ENCODE results near the gene PRMT6. TPM values are rescaled to one million over a fixed set of nuclear protein-coding genes. Genes with fewer than 3 reads are reported as not detected.
A peak's percentile ranks its signal among the peaks of the same experiment; 100 is the strongest.
"Not testable (repeated sequence)": the region's sequence is repeated elsewhere in the genome, so short reads cannot be mapped to it uniquely, and the experiment has no call there.

Gene PRMT6
- total RNA-seq, 3 donors from 2014 or later (not counting 1 experiment from before 2014, with no cell fraction given): 6.4 to 9.9 (median 8.8) TPM

DNA sequence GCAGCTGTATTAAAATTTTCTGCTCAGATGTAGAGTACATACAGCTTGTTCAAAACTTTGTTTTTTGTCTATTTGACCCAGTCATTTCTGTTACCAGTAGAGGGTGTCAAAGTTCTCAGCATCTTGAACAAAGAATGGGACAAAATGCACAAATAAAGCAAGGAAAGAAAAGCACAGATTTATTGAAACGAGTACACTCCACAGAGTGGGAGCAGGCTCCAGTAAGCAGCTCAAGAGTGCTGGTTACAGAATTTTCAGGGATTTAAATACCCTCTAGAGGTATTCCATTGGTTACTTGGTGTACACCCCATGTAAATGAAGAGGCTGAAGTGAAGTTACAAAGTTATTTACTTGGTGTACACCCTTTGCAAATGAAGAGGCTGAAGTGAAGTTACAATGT lies 8.9 kb upstream of the PRMT6 start:
- ATAC-seq (no peak), DNase-seq (no peak)
- TF ChIP-seq, protein P1, sequence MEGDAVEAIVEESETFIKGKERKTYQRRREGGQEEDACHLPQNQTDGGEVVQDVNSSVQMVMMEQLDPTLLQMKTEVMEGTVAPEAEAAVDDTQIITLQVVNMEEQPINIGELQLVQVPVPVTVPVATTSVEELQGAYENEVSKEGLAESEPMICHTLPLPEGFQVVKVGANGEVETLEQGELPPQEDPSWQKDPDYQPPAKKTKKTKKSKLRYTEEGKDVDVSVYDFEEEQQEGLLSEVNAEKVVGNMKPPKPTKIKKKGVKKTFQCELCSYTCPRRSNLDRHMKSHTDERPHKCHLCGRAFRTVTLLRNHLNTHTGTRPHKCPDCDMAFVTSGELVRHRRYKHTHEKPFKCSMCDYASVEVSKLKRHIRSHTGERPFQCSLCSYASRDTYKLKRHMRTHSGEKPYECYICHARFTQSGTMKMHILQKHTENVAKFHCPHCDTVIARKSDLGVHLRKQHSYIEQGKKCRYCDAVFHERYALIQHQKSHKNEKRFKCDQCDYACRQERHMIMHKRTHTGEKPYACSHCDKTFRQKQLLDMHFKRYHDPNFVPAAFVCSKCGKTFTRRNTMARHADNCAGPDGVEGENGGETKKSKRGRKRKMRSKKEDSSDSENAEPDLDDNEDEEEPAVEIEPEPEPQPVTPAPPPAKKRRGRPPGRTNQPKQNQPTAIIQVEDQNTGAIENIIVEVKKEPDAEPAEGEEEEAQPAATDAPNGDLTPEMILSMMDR (IDR thresholded peaks at IDR 0.05): no peak
- Histone ChIP-seq H3K27ac (ENCODE audit: low read length) (no peak overlapping the region), H3K4me1 (ENCODE audit: control insufficient read depth, insufficient read depth, low read length) (no peaks in the 10 kb centered on the region), H3K36me3 (ENCODE audit: control insufficient read depth, insufficient read depth, low read length) (no peaks in the 10 kb centered on the region), H3K4me3 (ENCODE audit: low read length) (no peak overlapping the region), H3K9me3 (ENCODE audit: control insufficient read depth, insufficient read depth, low read length) (no peaks in the 10 kb centered on the region), H3K27me3 (ENCODE audit: control insufficient read depth, insufficient read depth, low read length) (peaks cover under 1% of the 10 kb centered on the region)
- H3K36me3 Mint-ChIP-seq: no peaks in the 10 kb centered on the region
- peaks cover 16 to 32% of the 10 kb centered on the region in 2 donors for H3K27me3 Mint-ChIP-seq (ENCODE audit: low read depth in 2 of 2)
- H3K4me1 Mint-ChIP-seq: no peaks in the 10 kb centered on the region
- no peaks in the 10 kb centered on the region for H3K9me3 Mint-ChIP-seq
- intact Hi-C loops (cut with micrococcal nuclease): no loop called here
- no peak overlapping the region for H3K27ac Mint-ChIP-seq
- no peak overlapping the region for H3K4me3 Mint-ChIP-seq
- WGBS (ENCODE audit: insufficient coverage): 53% methylated on average over 1 of the region's 1 CpG

DNA sequence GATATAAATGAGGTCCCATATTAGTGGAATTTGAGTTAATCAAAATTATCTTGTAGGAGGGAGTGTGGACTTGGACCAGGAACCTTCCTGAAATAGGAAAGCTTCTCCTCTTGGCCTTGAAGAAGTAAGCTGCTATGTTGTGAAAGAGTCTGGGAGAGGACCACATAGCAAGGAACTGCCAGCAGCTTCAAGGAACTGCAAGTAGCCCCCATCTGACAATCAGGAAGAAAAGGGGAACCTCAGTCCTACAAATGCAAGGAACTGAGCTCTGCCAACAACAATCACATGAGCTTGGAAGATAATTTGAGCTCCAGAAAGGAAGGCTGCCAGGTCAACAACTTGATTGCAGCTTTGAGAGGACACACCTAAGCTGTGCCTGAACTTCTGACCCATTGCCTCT lies 8.2 kb upstream of the PRMT6 start:
- Mint-ChIP-seq H3K36me3 (no peaks in the 10 kb centered on the region), H3K4me1 (no peaks in the 10 kb centered on the region), H3K4me3 (no peak overlapping the region), H3K9me3 (no peaks in the 10 kb centered on the region), H3K27me3 (ENCODE audit: low read depth in 2 of 2) (peaks cover 14 to 32% of the 10 kb centered on the region in 2 donors), H3K27ac (no peak overlapping the region)
- H3K27ac ChIP-seq (ENCODE audit: low read length): no peak overlapping the region
- no peaks in the 10 kb centered on the region for H3K27me3 ChIP-seq (ENCODE audit: control insufficient read depth, insufficient read depth, low read length)
- TF ChIP-seq, protein P1 (IDR thresholded peaks at IDR 0.05): no peak
- H3K9me3 ChIP-seq (ENCODE audit: control insufficient read depth, insufficient read depth, low read length): no peaks in the 10 kb centered on the region
- no peak for DNase-seq
- intact Hi-C loops (cut with micrococcal nuclease): no loop called here
- no peaks in the 10 kb centered on the region for H3K4me1 ChIP-seq (ENCODE audit: control insufficient read depth, insufficient read depth, low read length)
- no peaks in the 10 kb centered on the region for H3K36me3 ChIP-seq (ENCODE audit: control insufficient read depth, insufficient read depth, low read length)
- H3K4me3 ChIP-seq (ENCODE audit: low read length): no peak overlapping the region
- no peak for ATAC-seq

GRCh38 chr1:107051266-107051665 lies 5.2 kb upstream of the PRMT6 start:
- TF ChIP-seq, protein P1 (IDR thresholded peaks at IDR 0.05): no peak

GRCh38 chr1:107055919-107056425 lies 502 bp upstream of the PRMT6 start:
- peaks cover 17% of the 10 kb centered on the region for H3K4me1 ChIP-seq (ENCODE audit: control insufficient read depth, insufficient read depth, low read length)
- H3K36me3 ChIP-seq (ENCODE audit: control insufficient read depth, insufficient read depth, low read length); ATAC-seq; H3K27me3 ChIP-seq (ENCODE audit: control insufficient read depth, insufficient read depth, low read length); H3K36me3 Mint-ChIP-seq; H3K9me3 Mint-ChIP-seq; intact Hi-C loops (cut with micrococcal nuclease); H3K27me3 Mint-ChIP-seq (ENCODE audit: low read depth in 2 of 2); DNase-seq; H3K9me3 ChIP-seq (ENCODE audit: control insufficient read depth, insufficient read depth, low read length): not testable (repeated sequence)
- WGBS (ENCODE audit: insufficient coverage): 95% methylated on average over 23 of the region's 24 CpGs
- peak overlapping the region; percentile 72 for H3K27ac ChIP-seq (ENCODE audit: low read length)
- Mint-ChIP-seq H3K4me3 (peak overlapping the region; percentile 98), H3K27ac (peak overlapping the region; percentile 83 to 91), H3K4me1 (peaks cover 18 to 20% of the 10 kb centered on the region in 2 donors)
- peak overlapping the region; percentile 86 for H3K4me3 ChIP-seq (ENCODE audit: low read length)

More at GRCh38 chr1:107051266-107051665, 5.2 kb upstream of the PRMT6 start:
- H3K9me3 ChIP-seq (ENCODE audit: control insufficient read depth, insufficient read depth, low read length): no peaks in the 10 kb centered on the region
- no peak overlapping the region for H3K27ac ChIP-seq (ENCODE audit: low read length)
- Mint-ChIP-seq H3K4me1 (peaks cover 0 to 6% of the 10 kb centered on the region in 2 donors), H3K27ac (no peak overlapping the region), H3K36me3 (no peaks in the 10 kb centered on the region), H3K27me3 (ENCODE audit: low read depth in 2 of 2) (peaks cover 13 to 32% of the 10 kb centered on the region in 2 donors), H3K4me3 (no peak overlapping the region), H3K9me3 (no peaks in the 10 kb centered on the region)
- H3K4me1 ChIP-seq (ENCODE audit: control insufficient read depth, insufficient read depth, low read length): peaks cover 5% of the 10 kb centered on the region
- WGBS (ENCODE audit: insufficient coverage): no CpG with 5 or more reads among the region's 1 CpG
- no peaks in the 10 kb centered on the region for H3K27me3 ChIP-seq (ENCODE audit: control insufficient read depth, insufficient read depth, low read length)
- H3K4me3 ChIP-seq (ENCODE audit: low read length): no peak overlapping the region
- H3K36me3 ChIP-seq (ENCODE audit: control insufficient read depth, insufficient read depth, low read length): no peaks in the 10 kb centered on the region
- intact Hi-C loops (cut with micrococcal nuclease): no loop called here
- DNase-seq (no peak), ATAC-seq (no peak)
